LNCaP clone FGC (cell line): ENCODE measurements around the gene ACOT7.

Experiments
- DNase-seq: peaks from one replicate; pipeline ENCODE4 v3.0.0-alpha.2; 2011; ENCODE audit warnings: low read depth
- H3K4me3 ChIP-seq: 2 replicates; pipeline ENCODE4 v1.5.1; 2011; ENCODE audit warnings: mild to moderate bottlenecking, low read depth, low read length, control low read depth
- CTCF ChIP-seq: IDR thresholded peaks from 2 replicates; pipeline ENCODE4 v1.5.1; 2012; ENCODE audit warnings: mild to moderate bottlenecking; ENCODE audit not compliant: control insufficient read depth, insufficient read depth; ENCODE audit errors: extremely low read depth

ACOT7 gene

DNA sequence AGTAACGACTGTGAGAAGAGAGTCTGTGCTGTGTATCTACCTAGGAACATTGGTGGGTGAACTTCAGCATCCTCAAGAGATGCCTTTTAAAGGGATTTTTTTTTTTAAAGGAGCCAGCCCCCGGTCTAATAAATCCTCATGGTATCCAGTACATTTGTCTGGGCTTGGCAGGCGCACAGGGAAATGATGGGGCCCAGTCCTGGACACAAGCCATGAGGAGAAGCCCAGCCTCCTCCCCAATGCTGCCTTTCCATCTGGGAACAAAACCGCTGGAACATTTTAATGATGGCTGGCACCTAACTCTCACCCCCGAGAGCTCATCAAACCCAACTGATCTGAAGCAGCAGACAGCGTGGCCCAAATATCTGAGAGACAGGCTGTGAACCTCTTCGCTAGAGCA is 64.2 kb downstream of the ACOT7 start:
- H3K4me3 ChIP-seq, result no peak overlapping the region
- DNase-seq, result no peak
- TF ChIP-seq CTCF, result no peak

- DNase-seq, result no peak
- no peak for TF ChIP-seq CTCF
- H3K4me3 ChIP-seq, result no peak overlapping the region
Observed at GRCh38 chr1:6328696-6329095, 64.9 kb downstream of the ACOT7 start.

DNA sequence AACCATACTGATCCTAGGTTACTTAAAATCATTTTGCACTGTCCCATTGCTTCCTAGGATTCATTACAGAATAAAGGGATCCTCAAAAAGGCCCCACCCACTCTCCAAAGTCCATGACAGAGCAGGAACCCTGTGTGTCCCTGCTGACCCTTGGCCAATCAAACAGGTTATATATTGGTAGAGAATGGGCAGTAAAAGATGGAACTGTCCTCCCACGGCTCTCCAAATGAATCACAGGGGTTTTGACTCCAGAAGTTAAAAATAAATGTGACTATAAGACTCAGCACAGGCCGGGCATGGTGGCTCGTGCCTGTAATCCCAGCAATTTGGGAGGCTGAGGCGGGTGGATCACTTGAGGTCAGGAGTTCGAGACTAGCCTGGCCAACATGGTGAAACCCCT is 65.5 kb downstream of the ACOT7 start:
- TF ChIP-seq CTCF, result no peak
- DNase-seq, result no peak
- H3K4me3 ChIP-seq, result no peak overlapping the region

- H3K4me3 ChIP-seq, result no peak overlapping the region
- no peak for TF ChIP-seq CTCF
- peak; percentile 23 for DNase-seq
Observed at GRCh38 chr1:6325482-6325881, 68.1 kb downstream of the ACOT7 start.

DNA sequence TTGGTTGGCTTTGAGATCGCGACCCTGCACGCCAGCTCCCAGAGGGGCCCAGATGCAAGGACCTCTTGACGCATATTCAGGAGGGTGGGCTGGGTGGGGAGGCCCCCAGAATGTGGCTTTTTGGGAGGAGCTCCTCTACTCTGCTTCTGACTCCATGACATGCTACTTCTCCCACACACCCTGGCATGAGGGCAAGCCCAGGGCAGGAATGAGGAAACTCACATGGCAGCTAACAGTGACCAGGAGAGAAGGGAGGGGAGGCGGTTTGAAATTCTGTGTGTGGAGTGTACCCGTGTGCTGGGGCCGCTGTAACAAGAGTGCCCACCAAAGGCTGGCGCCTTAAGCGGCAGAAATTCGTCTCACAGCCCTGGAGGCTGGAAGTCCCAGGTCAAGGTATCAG is 71.4 kb downstream of the ACOT7 start:
- no peak for TF ChIP-seq CTCF
- DNase-seq, result no peak
- H3K4me3 ChIP-seq, result no peak overlapping the region

GRCh38 chr1:6321205-6321604 is 72.4 kb downstream of the ACOT7 start:
- no peak overlapping the region for H3K4me3 ChIP-seq
- no peak for TF ChIP-seq CTCF
- DNase-seq, result no peak

DNA sequence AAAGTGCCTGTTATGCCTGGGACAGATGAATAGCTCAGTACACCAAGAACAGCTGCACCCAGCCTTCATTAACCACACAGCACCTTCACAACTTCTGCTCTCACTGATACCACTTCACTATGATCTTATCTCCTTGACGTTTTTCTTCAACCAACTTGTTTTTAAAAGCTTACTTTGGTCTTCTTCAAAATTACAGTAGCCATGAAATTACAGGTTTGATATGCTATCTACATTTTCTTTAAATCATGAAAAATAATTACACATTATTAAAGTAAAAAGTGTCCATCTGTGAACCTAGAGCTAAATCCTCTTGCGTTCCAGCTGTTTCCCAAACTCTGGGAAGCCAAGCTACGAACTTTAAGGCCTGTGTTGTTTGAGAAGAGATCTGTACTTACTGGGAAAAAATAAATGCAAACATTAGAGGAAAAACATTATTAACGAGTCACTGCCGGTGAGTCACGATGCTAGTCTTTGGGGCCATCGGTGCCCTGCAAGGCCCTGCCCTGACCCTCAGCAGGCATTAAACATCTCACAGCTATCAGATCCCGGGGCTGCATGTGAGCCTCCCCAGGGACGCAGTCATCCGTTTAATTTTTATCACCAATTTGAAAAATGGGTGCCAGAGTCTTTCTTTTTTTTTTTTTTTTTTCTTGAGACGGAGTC is 76.3 kb downstream of the ACOT7 start:
- no peak for TF ChIP-seq CTCF
- DNase-seq, result no peak
- H3K4me3 ChIP-seq, result no peak overlapping the region
